GM19023 (cell line): ENCODE measurements around the gene ZC3H12C.
"Not testable (repeated sequence)": the region's sequence is repeated elsewhere in the genome, so short reads cannot be mapped to it uniquely, and the experiment has no call there.

Experiments
- ATAC-seq: cut with Tn5 transposase; IDR thresholded peaks from one replicate; pipeline ENCODE4 v1.9.1; 2021; ENCODE audit warnings: mild to moderate bottlenecking, moderate library complexity; ENCODE audit not compliant: unreplicated experiment

ZC3H12C gene

DNA sequence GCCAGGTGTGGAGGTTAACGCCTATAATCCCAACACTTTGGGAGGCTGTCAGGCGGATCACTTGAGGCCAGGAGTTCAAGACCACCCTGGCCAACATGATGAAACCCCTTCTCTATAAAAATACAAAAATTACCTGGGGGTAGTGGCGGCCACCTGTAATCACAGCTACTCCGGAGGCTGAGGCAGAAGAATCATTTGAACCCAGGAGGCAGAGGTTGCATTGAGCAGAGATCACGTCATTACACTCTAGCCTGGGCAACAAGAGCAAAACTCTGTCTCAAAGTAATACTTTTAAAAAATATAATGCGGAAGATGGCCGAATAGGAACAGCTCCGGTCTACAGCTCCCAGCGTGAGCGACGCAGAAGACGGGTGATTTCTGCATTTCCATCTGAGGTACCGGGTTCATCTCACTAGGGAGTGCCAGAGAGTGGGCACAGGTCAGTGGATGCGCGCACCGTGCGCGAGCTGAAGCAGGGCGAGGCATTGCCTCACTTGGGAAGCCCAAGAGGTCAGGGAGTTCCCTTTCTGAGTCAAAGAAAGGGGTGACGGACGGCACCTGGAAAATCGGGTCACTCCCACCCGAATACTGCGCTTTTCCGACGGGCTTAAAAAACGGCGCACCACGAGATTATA is 115.6 kb downstream of the ZC3H12C start:
- not testable (repeated sequence) for ATAC-seq

DNA sequence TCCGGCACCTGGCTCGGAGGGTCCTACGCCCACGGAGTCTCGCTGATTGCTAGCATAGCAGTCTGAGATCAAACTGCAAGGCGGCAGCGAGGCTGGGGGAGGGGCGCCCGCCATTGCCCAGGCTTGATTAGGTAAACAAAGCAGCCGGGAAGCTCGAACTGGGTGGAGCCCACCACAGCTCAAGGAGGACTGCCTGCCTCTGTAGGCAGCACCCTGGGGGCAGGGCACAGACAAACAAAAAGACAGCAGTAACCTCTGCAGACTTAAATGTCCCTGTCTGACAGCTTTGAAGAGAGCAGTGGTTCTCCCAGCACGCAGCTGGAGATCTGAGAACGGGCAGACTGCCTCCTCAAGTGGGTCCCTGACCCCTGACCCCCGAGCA is 116.1 kb downstream of the ZC3H12C start:
- ATAC-seq, result not testable (repeated sequence)

DNA sequence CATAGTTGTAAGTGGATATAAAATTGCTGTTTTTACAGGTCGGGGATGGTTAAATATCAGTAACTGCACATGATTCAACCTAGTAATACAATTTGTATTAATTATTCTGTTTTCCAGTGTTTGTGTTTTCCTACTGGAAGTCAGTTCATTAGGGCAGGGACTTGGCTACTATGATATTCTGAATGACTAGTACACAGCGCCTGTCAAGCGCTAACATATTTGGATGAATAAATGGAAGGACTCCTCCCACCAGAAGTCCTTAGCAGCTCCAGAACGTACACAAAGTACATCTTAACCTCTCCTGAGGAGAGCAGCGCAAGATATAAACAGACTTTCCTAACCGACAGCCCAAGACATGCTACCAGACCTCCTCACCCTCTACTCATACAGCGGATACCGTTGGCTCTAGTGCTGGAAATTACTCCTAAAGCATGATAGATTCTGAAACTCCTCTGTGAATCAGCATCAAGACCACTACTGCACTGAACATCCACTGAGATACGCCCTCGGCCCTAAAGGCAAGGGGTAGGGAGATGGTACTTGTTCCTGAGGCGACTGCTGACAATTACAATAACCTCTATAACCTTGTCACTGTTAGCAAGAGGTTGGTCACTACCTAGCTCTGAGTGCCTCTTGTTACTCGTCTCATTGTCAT is 124.2 kb downstream of the ZC3H12C start:
- no peak for ATAC-seq

- ATAC-seq, result no peak
Measured at GRCh38 chr11:110217936-110218335, 124.7 kb downstream of the ZC3H12C start.

- ATAC-seq, result no peak
Measured at GRCh38 chr11:110219006-110219785, 126.0 kb downstream of the ZC3H12C start.
